Neural crest cell (in vitro differentiated cells): ENCODE measurements around the gene ABCA1. TPM values are rescaled to one million over a fixed set of nuclear protein-coding genes. Genes with fewer than 3 reads are reported as not detected.

Experiments used
- DNase-seq: peaks from one replicate; pipeline ENCODE4 v3.0.0; 2021; ENCODE audit warnings: low read depth, mixed read lengths, low spot score
- H3K27ac Mint-ChIP-seq: one replicate; pipeline ENCODE4 v1.8.0; 2021; ENCODE audit warnings: mild to moderate bottlenecking, mixed read lengths; ENCODE audit not compliant: unreplicated experiment
- H3K27me3 Mint-ChIP-seq: 2 replicates; pipeline ENCODE4 v1.8.0; 2021; ENCODE audit warnings: low read depth, mild to moderate bottlenecking, mixed read lengths
- H3K36me3 Mint-ChIP-seq: 2 replicates; pipeline ENCODE4 v1.8.0; 2021; ENCODE audit warnings: low read depth, mild to moderate bottlenecking, mixed read lengths
- H3K4me1 Mint-ChIP-seq: 2 replicates; pipeline ENCODE4 v1.8.0; 2021; ENCODE audit warnings: mixed read lengths
- H3K4me3 Mint-ChIP-seq: one replicate; pipeline ENCODE4 v1.8.0; 2021; ENCODE audit warnings: mild to moderate bottlenecking, mixed read lengths
- H3K9me3 Mint-ChIP-seq: 2 replicates; pipeline ENCODE4 v1.8.0; 2021; ENCODE audit warnings: mixed read lengths
- total RNA-seq: library from RNA; stranded (reverse); gene quantifications from 2 replicates; pipeline ENCODE4 v1.2.1, GENCODE V29; 2021
- TF ChIP-seq, protein P1 (sequence below): fragments of 200-600 bp; sonication (generic); conservative IDR thresholded peaks from 2 replicates; pipeline ENCODE4 v1.5.0; 2021; ENCODE audit warnings: antibody characterized with exemption, mild to moderate bottlenecking

The ABCA1 gene
- total RNA-seq, 1 donor from 2014 or later: 6.5 TPM

DNA sequence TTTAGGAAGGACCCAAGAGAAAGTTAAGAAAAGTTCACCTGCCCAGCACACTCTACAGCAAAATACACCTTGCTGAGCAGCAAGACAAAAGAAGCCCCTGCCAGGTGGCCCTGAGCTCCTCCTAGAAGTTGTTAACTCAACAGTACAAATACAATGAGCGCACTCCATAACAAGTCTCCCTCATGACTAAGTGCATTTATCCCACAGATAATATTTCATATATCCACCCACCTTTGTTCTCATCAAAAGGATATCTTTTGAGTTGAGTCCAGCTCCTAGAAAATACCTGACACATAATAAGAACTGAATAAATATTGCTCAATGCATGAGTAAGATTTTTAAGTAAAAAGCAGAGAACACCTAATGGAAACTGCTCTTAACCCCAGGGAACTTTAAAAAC, 73.3 kb downstream of the ABCA1 start:
- Mint-ChIP-seq H3K9me3 (no peaks in the 10 kb centered on the region), H3K36me3 (no peaks in the 10 kb centered on the region), H3K4me1 (no peaks in the 10 kb centered on the region), H3K4me3 (no peak overlapping the region), H3K27me3 (no peaks in the 10 kb centered on the region), H3K27ac (no peak overlapping the region)
- DNase-seq: no peak
- TF ChIP-seq, protein P1, sequence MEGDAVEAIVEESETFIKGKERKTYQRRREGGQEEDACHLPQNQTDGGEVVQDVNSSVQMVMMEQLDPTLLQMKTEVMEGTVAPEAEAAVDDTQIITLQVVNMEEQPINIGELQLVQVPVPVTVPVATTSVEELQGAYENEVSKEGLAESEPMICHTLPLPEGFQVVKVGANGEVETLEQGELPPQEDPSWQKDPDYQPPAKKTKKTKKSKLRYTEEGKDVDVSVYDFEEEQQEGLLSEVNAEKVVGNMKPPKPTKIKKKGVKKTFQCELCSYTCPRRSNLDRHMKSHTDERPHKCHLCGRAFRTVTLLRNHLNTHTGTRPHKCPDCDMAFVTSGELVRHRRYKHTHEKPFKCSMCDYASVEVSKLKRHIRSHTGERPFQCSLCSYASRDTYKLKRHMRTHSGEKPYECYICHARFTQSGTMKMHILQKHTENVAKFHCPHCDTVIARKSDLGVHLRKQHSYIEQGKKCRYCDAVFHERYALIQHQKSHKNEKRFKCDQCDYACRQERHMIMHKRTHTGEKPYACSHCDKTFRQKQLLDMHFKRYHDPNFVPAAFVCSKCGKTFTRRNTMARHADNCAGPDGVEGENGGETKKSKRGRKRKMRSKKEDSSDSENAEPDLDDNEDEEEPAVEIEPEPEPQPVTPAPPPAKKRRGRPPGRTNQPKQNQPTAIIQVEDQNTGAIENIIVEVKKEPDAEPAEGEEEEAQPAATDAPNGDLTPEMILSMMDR: no peak

DNA sequence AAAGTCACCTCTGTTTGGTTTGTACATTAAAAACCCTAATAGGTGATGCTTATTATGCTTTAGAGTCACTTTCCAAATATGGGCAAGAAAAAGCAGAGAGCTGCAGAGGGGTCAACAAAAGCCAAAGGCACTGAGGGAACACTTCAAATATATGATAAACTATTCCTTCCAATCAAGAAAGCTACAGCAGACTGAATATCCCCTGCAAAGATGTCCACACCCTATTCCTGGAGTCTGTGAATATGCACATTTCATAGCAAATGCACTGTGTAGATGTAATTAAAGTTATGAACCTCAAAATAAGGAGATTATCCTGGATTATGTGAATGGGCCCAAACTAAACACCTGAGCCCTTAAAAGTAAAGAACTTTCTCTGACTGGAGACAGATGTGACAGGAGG, 74.3 kb downstream of the ABCA1 start:
- Mint-ChIP-seq H3K4me3 (no peak overlapping the region), H3K4me1 (no peaks in the 10 kb centered on the region), H3K36me3 (no peaks in the 10 kb centered on the region), H3K9me3 (no peaks in the 10 kb centered on the region), H3K27me3 (no peaks in the 10 kb centered on the region), H3K27ac (no peak overlapping the region)
- TF ChIP-seq, protein P1: no peak
- no peak for DNase-seq

DNA sequence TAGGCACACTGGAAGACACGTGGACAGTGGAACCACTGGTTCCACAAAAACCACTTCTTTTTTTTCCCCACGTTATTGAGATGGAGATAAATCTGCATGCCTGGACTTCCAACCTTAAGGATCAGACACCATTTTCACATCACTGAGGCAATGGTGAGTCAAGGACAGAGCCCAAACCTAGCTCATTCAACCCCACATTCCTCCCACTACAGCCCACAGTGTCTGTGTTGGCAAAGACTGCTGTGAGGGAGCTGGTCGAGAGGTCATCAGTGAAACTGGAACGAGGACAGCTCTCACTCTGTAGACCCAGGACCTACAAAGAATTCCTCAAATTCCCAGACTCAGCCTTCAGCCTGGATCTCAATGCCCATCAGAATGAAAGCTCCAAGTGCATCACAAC, 74.8 kb downstream of the ABCA1 start:
- H3K4me1 Mint-ChIP-seq: no peaks in the 10 kb centered on the region
- H3K36me3 Mint-ChIP-seq: no peaks in the 10 kb centered on the region
- H3K9me3 Mint-ChIP-seq: no peaks in the 10 kb centered on the region
- no peak overlapping the region for H3K4me3 Mint-ChIP-seq
- TF ChIP-seq, protein P1: no peak
- no peak overlapping the region for H3K27ac Mint-ChIP-seq
- no peaks in the 10 kb centered on the region for H3K27me3 Mint-ChIP-seq
- DNase-seq: no peak

DNA sequence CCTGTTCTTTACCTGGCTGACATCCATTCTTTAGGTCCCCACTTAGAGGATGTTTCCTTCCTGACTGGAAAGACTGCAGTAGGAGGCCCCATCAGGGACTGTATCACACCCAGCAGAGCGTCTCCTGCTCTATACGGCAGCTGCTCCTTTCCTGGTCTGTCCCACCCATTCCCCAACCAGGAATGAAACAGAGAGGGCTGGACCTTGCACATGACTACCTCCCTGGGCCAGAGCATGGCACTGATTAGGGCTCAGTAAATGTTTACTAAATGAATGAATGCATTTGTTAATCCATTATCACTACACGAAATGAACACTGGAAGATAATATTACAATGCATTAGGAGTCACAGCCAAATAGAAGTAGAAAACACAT, 76.4 kb downstream of the ABCA1 start:
- H3K4me1 Mint-ChIP-seq: no peaks in the 10 kb centered on the region

DNA sequence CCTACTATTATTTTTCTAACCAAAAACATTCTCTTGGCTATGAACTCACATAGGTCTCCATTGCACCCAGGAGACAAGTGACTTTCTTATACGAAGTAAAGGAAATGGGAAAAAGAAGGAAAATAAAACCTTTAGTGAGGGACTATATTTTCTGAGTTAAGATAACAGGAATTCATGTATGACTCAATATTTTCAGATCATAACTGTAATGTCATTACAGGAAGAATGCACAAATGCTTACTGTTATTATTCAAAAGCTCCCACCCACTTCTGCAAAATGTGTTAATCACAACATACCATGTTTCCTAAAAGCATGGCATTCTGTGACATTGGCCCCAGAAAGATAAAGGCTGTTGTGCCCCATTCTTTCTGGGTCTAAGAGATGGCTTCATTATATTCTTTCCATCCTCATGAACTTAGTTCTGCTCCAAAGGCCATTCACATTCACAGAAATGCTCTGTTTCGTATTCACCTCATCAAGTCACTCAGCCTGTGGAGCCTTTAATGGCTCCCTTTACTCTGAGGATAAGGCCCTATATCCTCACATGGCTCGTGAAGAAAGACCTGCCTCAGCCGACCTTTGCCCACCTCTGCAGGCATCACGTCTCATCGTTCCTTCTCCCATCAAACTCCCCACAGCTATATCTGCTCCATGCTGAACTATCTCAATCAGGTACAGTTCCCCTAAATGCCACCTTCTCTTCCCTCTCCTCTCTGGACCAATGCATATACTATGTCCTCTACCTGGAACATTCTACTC, 77.0 kb downstream of the ABCA1 start:
- Mint-ChIP-seq H3K27me3 (no peaks in the 10 kb centered on the region), H3K9me3 (no peaks in the 10 kb centered on the region), H3K4me3 (no peak overlapping the region), H3K4me1 (no peaks in the 10 kb centered on the region), H3K27ac (no peak overlapping the region), H3K36me3 (no peaks in the 10 kb centered on the region)
- DNase-seq: no peak
- TF ChIP-seq, protein P1: no peak

More for the DNA sequence above, 76.4 kb downstream of the ABCA1 start:
- no peaks in the 10 kb centered on the region for H3K36me3 Mint-ChIP-seq
- H3K4me3 Mint-ChIP-seq: no peak overlapping the region
- H3K9me3 Mint-ChIP-seq: no peaks in the 10 kb centered on the region
- H3K27ac Mint-ChIP-seq: no peak overlapping the region
- TF ChIP-seq, protein P1: no peak
- H3K27me3 Mint-ChIP-seq: no peaks in the 10 kb centered on the region
- no peak for DNase-seq
